H1 (cell line): Measurements from ENCODE around the gene RBFA. TPM values are rescaled to one million over a fixed set of nuclear protein-coding genes. Genes with fewer than 3 reads are reported as not detected.

Source experiments
- CTCF ChIA-PET: fragments of 300-600 bp; sonication (Branson Sonifier 250); formaldehyde crosslinking; loops from one replicate; lab custom pipeline; 2021; ENCODE audit not compliant: partially characterized antibody; lab: Charles Lee
- POLR2A ChIA-PET: fragments of 300-600 bp; sonication (Branson Sonifier 250); formaldehyde crosslinking; loops from one replicate; lab custom pipeline; 2021; ENCODE audit warnings: inconsistent platforms; ENCODE audit not compliant: partially characterized antibody; lab: Charles Lee
- DNase-seq, 2 experiments: peaks; one replicate each; pipeline versions ENCODE4 v3.0.0 to v3.0.0-alpha.2; 2010 to 2022; ENCODE audit warnings: low spot score in 2 of 2, low read depth in 1 of 2, mixed read lengths in 1 of 2
- FAIRE-seq: peaks from 2 replicates; lab custom pipeline; 2011; peaks lifted over from hg19 to GRCh38; lab: Jason Lieb, UNC
- H2AFZ ChIP-seq: 2 replicates; pipeline ENCODE4 v1.8.1; 2012; ENCODE audit warnings: low read length, inconsistent platforms
- H2AK5ac ChIP-seq: 2 replicates; pipeline ENCODE4 v1.6.1; 2013; ENCODE audit warnings: low read depth, low read length
- H2BK120ac ChIP-seq: replicated peaks from 2 replicates; pipeline ENCODE3; 2013; ENCODE audit warnings: low read depth, low read length, inconsistent platforms
- H2BK12ac ChIP-seq: 2 replicates; pipeline ENCODE4 v1.6.1; 2013; ENCODE audit warnings: low read depth, low read length
- H2BK15ac ChIP-seq: 2 replicates; pipeline ENCODE4 v1.6.1; 2013; ENCODE audit warnings: low read length
- H2BK20ac ChIP-seq: 2 replicates; pipeline ENCODE4 v1.6.1; 2013; ENCODE audit warnings: low read length
- H2BK5ac ChIP-seq: 2 replicates; pipeline ENCODE4 v1.6.1; 2013; ENCODE audit warnings: low read depth, low read length
- H3K14ac ChIP-seq: 2 replicates; pipeline ENCODE4 v1.6.1; 2013; ENCODE audit warnings: inconsistent platforms; ENCODE audit not compliant: insufficient read length
- H3K18ac ChIP-seq: 2 replicates; pipeline ENCODE4 v1.6.1; 2013; ENCODE audit warnings: low read length; ENCODE audit errors: extremely low read depth
- H3K23ac ChIP-seq: 2 replicates; pipeline ENCODE4 v1.6.1; 2013; ENCODE audit warnings: inconsistent platforms; ENCODE audit not compliant: insufficient read length
- H3K23me2 ChIP-seq: 2 replicates; pipeline ENCODE4 v1.6.1; 2013; ENCODE audit warnings: low read depth, low read length
- H3K27ac ChIP-seq: 2 replicates; pipeline ENCODE4 v1.6.1; 2011; ENCODE audit warnings: low read depth, low read length, inconsistent platforms
- H3K27me3 ChIP-seq, 4 experiments: replicated peaks in 1 of 4; 1 replicate in 1 of 4; 2 replicates in 3 of 4; pipeline versions ENCODE4 v1.6.1 to v1.8.1; 2011 to 2013; ENCODE audit warnings: low read length in 3 of 4, mild to moderate bottlenecking in 3 of 4, inconsistent platforms in 2 of 4, mixed read lengths in 2 of 4, moderate library complexity in 1 of 4; ENCODE audit not compliant: control insufficient read depth in 3 of 4, insufficient read depth in 3 of 4; ENCODE audit errors: extremely low read depth in 1 of 4
- H3K36me3 ChIP-seq, 4 experiments: 2 replicates each; pipeline versions ENCODE4 v1.6.1 to v1.8.1; 2011 to 2013; ENCODE audit warnings: mild to moderate bottlenecking in 4 of 4, low read length in 3 of 4, moderate library complexity in 2 of 4, control low read depth in 1 of 4, inconsistent platforms in 1 of 4; ENCODE audit not compliant: insufficient read depth in 4 of 4, control insufficient read depth in 2 of 4
- H3K4ac ChIP-seq: replicated peaks from 2 replicates; pipeline ENCODE3; 2013; ENCODE audit warnings: low read length, low read depth, mixed read lengths, inconsistent platforms; ENCODE audit not compliant: insufficient read length
- H3K4me1 ChIP-seq, 4 experiments: replicated peaks in 1 of 4; 1 replicate in 1 of 4; 2 replicates in 3 of 4; pipeline versions ENCODE4 v1.6.1 to v1.8.1; 2011 to 2013; ENCODE audit warnings: low read length in 3 of 4, inconsistent platforms in 2 of 4, mixed read lengths in 1 of 4; ENCODE audit not compliant: insufficient read depth in 4 of 4, control insufficient read depth in 3 of 4
- H3K4me2 ChIP-seq, 2 experiments: 2 replicates each; pipeline versions ENCODE4 v1.6.1 to v1.8.1; 2011 to 2013; ENCODE audit warnings: low read depth in 2 of 2, low read length in 2 of 2, control low read depth in 1 of 2, inconsistent platforms in 1 of 2, mild to moderate bottlenecking in 1 of 2; ENCODE audit not compliant: insufficient read depth in 1 of 2
- H3K4me3 ChIP-seq, 4 experiments: fragments of 200-600, 300-600 bp in 1 of 4; sonication (generic), shearing (Covaris generic), sonication (Bioruptor Twin) in 1 of 4; 2 replicates each; pipeline versions ENCODE4 v1.5.1 to v1.8.1; 2011 to 2016; ENCODE audit warnings: low read length in 4 of 4, low read depth in 3 of 4, control low read depth in 2 of 4, inconsistent platforms in 2 of 4, mild to moderate bottlenecking in 2 of 4, mixed read lengths in 1 of 4, moderate library complexity in 1 of 4; ENCODE audit not compliant: insufficient read depth in 2 of 4; ENCODE audit errors: extremely low read depth in 1 of 4
- H3K56ac ChIP-seq: replicated peaks from 2 replicates; pipeline ENCODE3; 2013; ENCODE audit warnings: low read depth, mild to moderate bottlenecking, mixed read lengths, low read length, inconsistent platforms; ENCODE audit not compliant: insufficient read length
- H3K79me1 ChIP-seq: 2 replicates; pipeline ENCODE4 v1.6.1; 2013; ENCODE audit warnings: low read depth, low read length, control low read depth
- H3K79me2 ChIP-seq, 2 experiments: 2 replicates each; pipeline versions ENCODE4 v1.6.1 to v1.8.1; 2012 to 2013; ENCODE audit warnings: low read length in 2 of 2, mild to moderate bottlenecking in 2 of 2, inconsistent platforms in 1 of 2; ENCODE audit not compliant: insufficient read depth in 2 of 2, control insufficient read depth in 1 of 2
- H3K9ac ChIP-seq, 4 experiments: replicated peaks in 1 of 4; 1 replicate in 1 of 4; 2 replicates in 3 of 4; pipeline versions ENCODE4 v1.6.1 to v1.8.1; 2011 to 2013; ENCODE audit warnings: low read depth in 3 of 4, low read length in 3 of 4, control low read depth in 2 of 4, mild to moderate bottlenecking in 2 of 4, moderate library complexity in 2 of 4, inconsistent platforms in 1 of 4; ENCODE audit errors: extremely low read depth in 1 of 4
- H3K9me3 ChIP-seq, 2 experiments: 2 replicates each; pipeline versions ENCODE4 v1.6.1 to v1.8.1; 2012 to 2013; ENCODE audit warnings: mild to moderate bottlenecking in 2 of 2, moderate library complexity in 2 of 2, control low read depth in 1 of 2, inconsistent platforms in 1 of 2, low read depth in 1 of 2, low read length in 1 of 2, mixed read lengths in 1 of 2; ENCODE audit not compliant: insufficient read depth in 2 of 2
- H4K20me1 ChIP-seq, 2 experiments: replicated peaks in 1 of 2; 2 replicates each; pipeline versions ENCODE3 to v1.8.1; 2011 to 2013; ENCODE audit warnings: inconsistent platforms in 2 of 2, low read length in 2 of 2, mild to moderate bottlenecking in 1 of 2; ENCODE audit not compliant: insufficient read depth in 2 of 2, control insufficient read depth in 1 of 2
- H4K5ac ChIP-seq: 2 replicates; pipeline ENCODE4 v1.6.1; 2013; ENCODE audit warnings: low read length, low read depth, mixed read lengths, inconsistent platforms; ENCODE audit not compliant: insufficient read length
- H4K8ac ChIP-seq: 2 replicates; pipeline ENCODE4 v1.8.0; 2013; ENCODE audit warnings: mild to moderate bottlenecking, moderate library complexity, low read length, inconsistent platforms; ENCODE audit not compliant: insufficient read depth; ENCODE audit errors: extremely low read depth
- H4K91ac ChIP-seq: replicated peaks from 2 replicates; pipeline ENCODE3; 2013; ENCODE audit warnings: low read length, mixed read lengths, inconsistent platforms; ENCODE audit not compliant: insufficient read length
- BCL11A ChIP-seq, 2 experiments: IDR thresholded peaks; one replicate each; pipeline ENCODE4 v1.6.1; 2011; ENCODE audit warnings: low read depth in 2 of 2, low read length in 2 of 2, mild to moderate bottlenecking in 2 of 2
- BRCA1 ChIP-seq: IDR thresholded peaks from 2 replicates; pipeline ENCODE4 v1.6.1; 2012; ENCODE audit warnings: low read depth, low read length, improper control_type of control experiment
- CHD2 ChIP-seq: IDR thresholded peaks from 2 replicates; pipeline ENCODE4 v1.6.1; 2012; ENCODE audit warnings: low read length, improper control_type of control experiment
- EP300 ChIP-seq, 2 experiments: IDR thresholded peaks; 1 replicate in 1 of 2; 2 replicates in 1 of 2; pipeline ENCODE4 v1.6.1; 2011 to 2012; ENCODE audit warnings: low read depth in 2 of 2, low read length in 2 of 2, mild to moderate bottlenecking in 2 of 2, borderline replicate concordance in 1 of 2, inconsistent platforms in 1 of 2, moderate library complexity in 1 of 2
- EZH2 ChIP-seq: fragments of 200-600 bp; sonication (generic); IDR thresholded peaks from 2 replicates; pipeline ENCODE4 v1.7.1; 2012; ENCODE audit warnings: low read depth, mild to moderate bottlenecking, moderate library complexity, low read length, inconsistent platforms; ENCODE audit not compliant: severe bottlenecking
- GABPA ChIP-seq: IDR thresholded peaks from 2 replicates; pipeline ENCODE4 v1.6.1; 2011; ENCODE audit warnings: mild to moderate bottlenecking, low read length, moderate library complexity, borderline replicate concordance; ENCODE audit not compliant: insufficient read depth
- RFX5 ChIP-seq: IDR thresholded peaks from 2 replicates; pipeline ENCODE4 v1.6.1; 2011; ENCODE audit warnings: low read depth, low read length, improper control_type of control experiment, borderline replicate concordance
- SAP30 ChIP-seq: fragments of 300-600 bp; sonication (generic); IDR thresholded peaks from 2 replicates; pipeline ENCODE4 v1.7.1; 2012; ENCODE audit warnings: low read length, moderate library complexity, mild to moderate bottlenecking, inconsistent platforms; ENCODE audit not compliant: insufficient read depth, insufficient replicate concordance
- SIRT6 ChIP-seq: IDR thresholded peaks from one replicate; pipeline ENCODE4 v1.7.1; 2012; ENCODE audit warnings: low read length, inconsistent platforms
- SIX5 ChIP-seq: IDR thresholded peaks from 2 replicates; pipeline ENCODE4 v1.6.1; 2011; ENCODE audit warnings: mild to moderate bottlenecking, low read depth, low read length
- SP1 ChIP-seq: IDR thresholded peaks from 2 replicates; pipeline ENCODE4 v1.6.1; 2011; ENCODE audit warnings: low read depth, low read length
- WGBS, 2 experiments: shearing (Covaris generic) in 1 of 2; methylation state at CpG; one replicate each; pipeline versions ENCODE4 v1.1.6 to v1.1.7; 2013 to 2015; ENCODE audit warnings: low lambda C conversion rate in 2 of 2, mixed read lengths in 2 of 2, inconsistent platforms in 1 of 2, low coverage in 1 of 2, missing lambda C conversion rate in 1 of 2; ENCODE audit not compliant: insufficient replicate concordance in 2 of 2, insufficient coverage in 1 of 2, insufficient read length in 1 of 2; ENCODE audit errors: extremely low coverage in 1 of 2, missing lambda C conversion rate in 1 of 2; 5-methylcytosine and 5-hydroxymethylcytosine counted together
- polyA plus RNA-seq, 7 experiments: library from polyadenylated mRNA; depleted of rRNA in 3 of 7; stranded (reverse) in 5 of 7; unstranded in 2 of 7; fragments of >200 nt in 5 of 7; fragments of 200-250 nt in 2 of 7; gene quantifications; 1 replicate in 5 of 7; 2 replicates in 1 of 7; 4 replicates in 1 of 7; pipeline versions ENCODE4 v1.2.1 to v1.2.3, GENCODE V29; 2011 to 2013; ENCODE audit warnings: missing spikeins in 2 of 7, mixed read lengths in 2 of 7
- total RNA-seq: library from RNA; stranded (reverse); fragmentation: NEBNext Ultra II Directional; extraction: Animal tissue kit (Norgen Biotek cat#: 25700); gene quantifications from 2 replicates; pipeline ENCODE4 v1.2.1, GENCODE V29; 2021
- TF ChIP-seq, protein P1 (sequence below): IDR thresholded peaks from 2 replicates; pipeline ENCODE4 v1.6.1; 2012; ENCODE audit warnings: inconsistent platforms

RBFA gene
- total and polyA plus RNA-seq, 2 of the 8 experiments (the other 6 are each of a cell fraction or from before 2014, with no cell fraction given) = 19.2 to 29.5 TPM

DNA sequence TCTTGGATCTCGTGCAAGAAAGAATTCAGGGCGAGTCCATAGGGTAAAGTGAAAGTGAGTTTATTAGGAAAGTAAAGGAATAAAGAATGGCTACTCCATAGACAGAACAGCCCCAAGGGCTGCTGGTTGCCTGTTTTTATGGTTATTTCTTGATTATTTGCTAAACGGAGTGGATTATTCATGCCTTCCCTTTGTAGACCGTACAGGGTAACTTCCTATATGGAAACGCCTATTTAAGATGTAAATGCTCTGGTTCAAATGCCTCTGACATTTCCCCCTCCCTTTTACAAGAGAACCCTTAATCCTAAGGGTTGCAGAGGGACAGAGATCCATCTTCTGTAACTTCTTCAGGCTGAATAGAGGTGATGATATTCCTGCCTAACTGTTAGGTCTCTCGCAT, 25.7 kb downstream of the RBFA start:
- POLR2A ChIA-PET = no interaction called here
- no peak overlapping the region for H2BK5ac ChIP-seq
- H4K91ac ChIP-seq = no peak overlapping the region
- H3K27ac ChIP-seq = no peak overlapping the region
- no peak overlapping the region for H3K4me2 ChIP-seq
- no peak overlapping the region for H3K14ac ChIP-seq
- no peak overlapping the region for H2BK120ac ChIP-seq
- no peaks in the 10 kb centered on the region for H3K23me2 ChIP-seq
- no peaks in the 10 kb centered on the region for H3K4me1 ChIP-seq
- H3K23ac ChIP-seq = no peak overlapping the region
- no peak for DNase-seq
- no peaks in the 10 kb centered on the region for H3K79me2 ChIP-seq
- TF ChIP-seq GABPA (no peak), EZH2 (no peak), RFX5 (no peak), SIRT6 (no peak), SP1 (no peak), BRCA1 (no peak), BCL11A (IDR thresholded peaks at IDR 0.05; ENCODE audit: low read depth in 2 of 2, low read length in 2 of 2) (no peak), SIX5 (no peak), CHD2 (no peak), EP300 (IDR thresholded peaks at IDR 0.05; ENCODE audit: borderline replicate concordance in 1 of 2, low read depth in 2 of 2, low read length in 2 of 2) (no peak), SAP30 (no peak)
- TF ChIP-seq, protein P1, sequence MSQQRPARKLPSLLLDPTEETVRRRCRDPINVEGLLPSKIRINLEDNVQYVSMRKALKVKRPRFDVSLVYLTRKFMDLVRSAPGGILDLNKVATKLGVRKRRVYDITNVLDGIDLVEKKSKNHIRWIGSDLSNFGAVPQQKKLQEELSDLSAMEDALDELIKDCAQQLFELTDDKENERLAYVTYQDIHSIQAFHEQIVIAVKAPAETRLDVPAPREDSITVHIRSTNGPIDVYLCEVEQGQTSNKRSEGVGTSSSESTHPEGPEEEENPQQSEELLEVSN = no peak
- no peak overlapping the region for H3K56ac ChIP-seq
- H3K36me3 ChIP-seq = no peaks in the 10 kb centered on the region
- 81% methylated on average over 6 of the region's 6 CpGs; no CpG with 5 or more reads in 1 of the 2 experiments for WGBS, 2 experiments
- no peak overlapping the region for H3K4ac ChIP-seq
- no peak overlapping the region for H2AK5ac ChIP-seq
- H3K9ac ChIP-seq = no peak overlapping the region
- no peak overlapping the region for H3K18ac ChIP-seq
- no peak overlapping the region for H2BK15ac ChIP-seq
- no peak overlapping the region for H4K5ac ChIP-seq
- H2BK12ac ChIP-seq = no peak overlapping the region
- H4K20me1 ChIP-seq = no peaks in the 10 kb centered on the region
- CTCF ChIA-PET = no interaction called here
- H2AFZ ChIP-seq = no peak overlapping the region
- no peak overlapping the region for H4K8ac ChIP-seq
- H3K27me3 ChIP-seq = 0 out of 7 replicates have a peak, but pooled peaks cover 0 to 4% (median 0%) of the 10 kb centered on the region in 4 experiments
- no peak for FAIRE-seq
- H2BK20ac ChIP-seq = no peak overlapping the region
- peaks cover 34 to 47% of the 10 kb centered on the region in 2 experiments for H3K9me3 ChIP-seq
- H3K4me3 ChIP-seq = no peak overlapping the region
- no peaks in the 10 kb centered on the region for H3K79me1 ChIP-seq
